ENCODE data around the gene EXOSC7. TPM values are rescaled to one million over a fixed set of nuclear protein-coding genes. Genes with fewer than 3 reads are reported as not detected.

The EXOSC7 gene
- total and polyA plus RNA-seq, 10 of the 15 experiments (the other 5 are each of a cell fraction or from before 2014, with no cell fraction given), result 58.0 to 193 (median 82.9) TPM

- no peak for FAIRE-seq
- in situ Hi-C loops (cut with MboI), result no loop called here
Measured at GRCh38 chr3:45002139-45002660, 26.2 kb downstream of the EXOSC7 start.

More at GRCh38 chr3:45002139-45002660, 26.2 kb downstream of the EXOSC7 start:
- TF ChIP-seq ZNF592 (IDR thresholded peaks at IDR 0.05) (no peak), NR2C1 (IDR thresholded peaks at IDR 0.05) (no peak), ZNF217 (IDR thresholded peaks at IDR 0.05) (no peak), USF2 (IDR thresholded peaks at IDR 0.05; ENCODE audit: borderline replicate concordance, low read depth, low read length) (no peak), NKRF (conservative IDR thresholded peaks at IDR 0.05) (no peak), KAT2A (conservative IDR thresholded peaks at IDR 0.05; ENCODE audit: control insufficient read depth, low read depth, low read length) (no peak), NRF1 (conservative IDR thresholded peaks at IDR 0.05; ENCODE audit: low read depth, low read length) (no peak)
- intact Hi-C loops (cut with micrococcal nuclease; ENCODE audit: unreplicated experiment), result no loop called here
- Histone ChIP-seq H3K4me3 (no peak overlapping the region), H4K20me1 (ENCODE audit: control insufficient read depth, insufficient read depth) (no peaks in the 10 kb centered on the region), H3K9ac (ENCODE audit: control insufficient read depth, insufficient read depth, low read length) (no peak overlapping the region), H3K27me3 (replicated peaks in 1 of 2; ENCODE audit: control insufficient read depth in 2 of 2, insufficient read depth in 2 of 2, low read length in 1 of 2) (no peaks in the 10 kb centered on the region), H3K36me3 (ENCODE audit: control insufficient read depth in 2 of 2, insufficient read depth in 2 of 2, low read length in 1 of 2) (peaks cover 22 to 50% of the 10 kb centered on the region in 2 experiments), H3K27ac (ENCODE audit: control insufficient read depth, insufficient read depth) (no peak overlapping the region), H3K79me2 (ENCODE audit: control insufficient read depth, insufficient read depth, low read length) (no peaks in the 10 kb centered on the region), H3K4me2 (ENCODE audit: control insufficient read depth, insufficient read depth) (no peak overlapping the region), H2AFZ (ENCODE audit: control insufficient read depth, low read depth, low read length) (no peak overlapping the region), H3K9me3 (replicated peaks; ENCODE audit: control insufficient read depth, insufficient read depth, low read length) (no peaks in the 10 kb centered on the region), H3K4me1 (ENCODE audit: control insufficient read depth, insufficient read depth, low read length) (no peaks in the 10 kb centered on the region)
- BruUV-seq (replicated peaks), result no TSS peak
- POLR2A ChIA-PET, result no interaction called here
- CTCF ChIA-PET, result interaction anchor here (0.6 to 1.5 kb wide), 6 partner anchors 14 to 992 kb away, joined by 3 to 6 read pairs (median 4); no protein-coding TSS in a partner anchor
- RAD21 ChIA-PET (ENCODE audit: unreplicated experiment), result interaction anchor here (0.8 kb wide), 1 partner anchor 20 kb away, joined by 3 read pairs; no protein-coding TSS in a partner anchor
- SMC1A ChIA-PET (ENCODE audit: uncharacterized antibody, unreplicated experiment), result interaction anchor here (1.1 to 1.7 kb wide), 3 partner anchors 10 to 36 kb away, joined by 4 to 7 read pairs (median 5); no protein-coding TSS in a partner anchor
- WGBS (ENCODE audit: insufficient coverage, insufficient replicate concordance, low lambda C conversion rate, missing lambda C conversion rate), result 90% methylated on average over 2 of the region's 2 CpGs
- ATAC-seq (no peak), DNase-seq (ENCODE audit: low read depth, low spot score) (no peak)

Data from GM12878 (cell line).